GM21576 (cell line): ENCODE data around the gene LCE3A.
"Not testable (repeated sequence)": the region's sequence is repeated elsewhere in the genome, so short reads cannot be mapped to it uniquely, and the experiment has no call there.

Experiments
- ATAC-seq: cut with Tn5 transposase; IDR thresholded peaks from one replicate; pipeline ENCODE4 v1.9.1; 2021; ENCODE audit warnings: mild to moderate bottlenecking, moderate library complexity; ENCODE audit not compliant: unreplicated experiment

Gene LCE3A

GRCh38 chr1:152622803-152623202 lies at the start of gene LCE3A:
TSS of gene LCE3A (minus strand) at chr1:152623103. CDS start at chr1:152623103, 0 bp downstream.
- ATAC-seq, result no peak

GRCh38 chr1:152667648-152668047 lies 44.7 kb upstream of the LCE3A start:
- no peak for ATAC-seq

- ATAC-seq, result not testable (repeated sequence)
Measured at GRCh38 chr1:152666171-152666570, 43.3 kb upstream of the LCE3A start.

- ATAC-seq, result no peak
Measured at GRCh38 chr1:152663098-152663497, 40.2 kb upstream of the LCE3A start, which contains the start of gene LCE2D. TSS of gene LCE2D (plus strand) at chr1:152663380. CDS start at chr1:152664106, 726 bp downstream.

- no peak for ATAC-seq
Measured at GRCh38 chr1:152658649-152659048, 35.7 kb upstream of the LCE3A start.

GRCh38 chr1:152657677-152658076 lies 34.8 kb upstream of the LCE3A start:
- ATAC-seq, result no peak

GRCh38 chr1:152656459-152656858 lies 33.6 kb upstream of the LCE3A start:
- no peak for ATAC-seq

GRCh38 chr1:152654110-152654509 lies 31.2 kb upstream of the LCE3A start:
- ATAC-seq, result no peak

GRCh38 chr1:152646656-152647055 lies 23.8 kb upstream of the LCE3A start:
- ATAC-seq, result no peak

GRCh38 chr1:152645146-152645545 lies 22.2 kb upstream of the LCE3A start:
- no peak for ATAC-seq

GRCh38 chr1:152643945-152644344 lies 21.0 kb upstream of the LCE3A start:
- ATAC-seq, result no peak

- no peak for ATAC-seq
Measured at GRCh38 chr1:152640351-152640750, 17.4 kb upstream of the LCE3A start.

GRCh38 chr1:152630596-152630995 lies 7.7 kb upstream of the LCE3A start:
- ATAC-seq, result no peak

GRCh38 chr1:152626744-152627143 lies 3.8 kb upstream of the LCE3A start:
- ATAC-seq, result no peak

GRCh38 chr1:152623203-152623844 lies 421 bp upstream of the LCE3A start:
- no peak for ATAC-seq

GRCh38 chr1:152621993-152622392 lies 910 bp downstream of the LCE3A start:
- no peak for ATAC-seq

GRCh38 chr1:152613511-152613910 lies 9.4 kb downstream of the LCE3A start, which contains the start of gene LCE3B:
TSS of gene LCE3B (plus strand) at chr1:152613811. CDS start at chr1:152613811, 0 bp downstream.
- ATAC-seq, result no peak

GRCh38 chr1:152599934-152600333 lies 23.0 kb downstream of the LCE3A start, which contains the start of gene LCE3C:
TSS of gene LCE3C (plus strand) at chr1:152600234. CDS start at chr1:152600732, 498 bp downstream.
- ATAC-seq, result no peak

- ATAC-seq, result no peak
Measured at GRCh38 chr1:152596986-152597385, 25.9 kb downstream of the LCE3A start.

GRCh38 chr1:152585586-152585985 lies 37.3 kb downstream of the LCE3A start:
- ATAC-seq, result no peak

- no peak for ATAC-seq
Measured at GRCh38 chr1:152582647-152583046, 40.3 kb downstream of the LCE3A start.

- no peak for ATAC-seq
Measured at GRCh38 chr1:152580433-152580832, 42.5 kb downstream of the LCE3A start, which contains the start of gene LCE3D. TSS of gene LCE3D (minus strand) at chr1:152580516. CDS start at chr1:152579936, 580 bp downstream.

GRCh38 chr1:152579526-152579925 lies 43.4 kb downstream of the LCE3A start:
- not testable (repeated sequence) for ATAC-seq
